HG02870 (cell line): ENCODE data around the gene IPO5.
A peak's percentile ranks its signal among the peaks of the same experiment; 100 is the strongest.

ENCODE experiments used
- ATAC-seq: cut with Tn5 transposase; IDR thresholded peaks from one replicate; pipeline ENCODE4 v1.9.1; 2021; ENCODE audit warnings: mild to moderate bottlenecking, moderate library complexity; ENCODE audit not compliant: unreplicated experiment

The IPO5 gene

GRCh38 chr13:97953376-97953970 is at the start of gene IPO5:
Gene IPO5 (plus strand): TSS chr13:97953675. CDS start chr13:97976697, 23,022 bp downstream.
- ATAC-seq = no peak

GRCh38 chr13:97904059-97904458 is 49.4 kb upstream of the IPO5 start:
- ATAC-seq = no peak

DNA sequence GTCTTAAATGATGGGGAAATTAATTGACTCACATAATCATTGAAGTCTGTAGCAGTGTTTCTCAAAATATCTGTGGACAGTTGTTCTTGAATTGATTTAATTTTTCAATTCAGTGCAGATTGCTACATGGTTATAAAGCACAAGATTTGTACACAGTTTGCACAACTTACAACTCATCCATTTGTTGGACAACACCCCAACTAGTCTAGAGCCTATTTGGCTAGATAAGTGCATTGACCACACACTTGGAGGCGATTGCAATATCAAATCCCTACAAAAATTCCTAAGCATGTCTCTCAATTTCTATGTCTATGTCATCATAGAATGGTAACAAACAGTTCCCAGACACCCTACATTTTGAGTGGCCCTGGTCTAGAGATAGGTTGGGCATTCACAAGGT is 48.0 kb upstream of the IPO5 start:
- no peak for ATAC-seq

- ATAC-seq = peak; percentile 68
Measured at GRCh38 chr13:97911311-97912138, 42.0 kb upstream of the IPO5 start.

- ATAC-seq = no peak
Measured at GRCh38 chr13:97912139-97912535, 41.3 kb upstream of the IPO5 start.

DNA sequence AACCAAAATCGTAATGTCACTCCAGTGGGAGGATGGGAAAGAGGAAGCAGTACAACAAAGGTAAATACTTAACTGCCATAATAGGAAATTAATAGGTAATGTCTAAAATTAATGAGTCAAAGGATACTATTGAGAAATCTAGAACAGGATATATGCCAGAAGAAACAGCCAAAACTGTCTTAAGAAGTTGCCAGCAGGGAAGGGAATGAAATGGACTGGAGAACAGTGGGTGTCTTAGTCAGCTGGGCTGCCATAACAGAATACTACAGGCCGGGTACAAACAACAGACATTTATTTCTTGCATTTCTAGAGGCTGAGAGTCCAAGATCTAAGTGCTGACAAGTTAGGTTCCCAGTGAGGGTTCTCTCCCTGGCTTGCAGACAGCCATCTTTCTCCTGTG is 40.3 kb upstream of the IPO5 start:
- no peak for ATAC-seq

DNA sequence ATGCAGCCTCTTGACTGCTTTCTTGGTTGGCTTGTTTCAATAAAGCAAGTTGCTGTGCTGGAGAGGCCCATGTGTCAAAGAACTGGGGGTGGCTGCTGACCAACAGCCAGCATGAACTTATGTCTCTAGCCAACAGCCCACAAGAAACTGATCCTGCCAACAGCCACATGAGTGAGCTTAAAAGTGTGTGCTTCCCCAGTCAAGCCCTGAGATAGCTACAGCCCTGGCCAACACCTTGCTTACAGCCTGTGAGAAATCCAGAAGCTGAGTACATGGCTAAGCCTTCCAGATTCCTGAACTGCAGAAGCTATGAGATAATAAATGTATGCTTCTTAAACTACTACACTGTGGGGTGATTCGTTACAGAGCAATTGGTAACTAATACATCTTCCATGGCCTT is 38.9 kb upstream of the IPO5 start:
- no peak for ATAC-seq

GRCh38 chr13:97921176-97921816 is 32.2 kb upstream of the IPO5 start:
- ATAC-seq = no peak

- no peak for ATAC-seq
Measured at GRCh38 chr13:97928301-97928700, 25.2 kb upstream of the IPO5 start.

DNA sequence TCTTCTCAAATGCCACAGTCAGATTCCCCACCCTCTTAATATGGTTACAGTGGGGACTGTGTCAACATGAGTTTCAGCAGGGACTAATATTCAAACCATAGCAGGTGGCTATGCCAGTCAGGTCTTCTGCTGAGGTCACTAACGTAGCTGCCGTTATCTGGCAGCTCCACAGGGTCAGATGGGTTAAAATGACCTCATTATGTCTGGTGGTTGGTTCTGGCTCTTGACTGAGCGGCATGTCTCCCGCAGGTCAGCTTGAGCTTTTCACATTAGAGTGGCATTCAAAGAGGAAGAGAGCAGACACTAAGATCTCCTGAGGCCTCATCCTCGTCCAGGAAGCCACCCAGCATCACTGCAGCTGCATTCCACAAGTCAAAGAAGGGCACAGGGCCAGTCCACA is 21.4 kb upstream of the IPO5 start:
- ATAC-seq = no peak

GRCh38 chr13:97932647-97933046 is 20.8 kb upstream of the IPO5 start:
- no peak for ATAC-seq

DNA sequence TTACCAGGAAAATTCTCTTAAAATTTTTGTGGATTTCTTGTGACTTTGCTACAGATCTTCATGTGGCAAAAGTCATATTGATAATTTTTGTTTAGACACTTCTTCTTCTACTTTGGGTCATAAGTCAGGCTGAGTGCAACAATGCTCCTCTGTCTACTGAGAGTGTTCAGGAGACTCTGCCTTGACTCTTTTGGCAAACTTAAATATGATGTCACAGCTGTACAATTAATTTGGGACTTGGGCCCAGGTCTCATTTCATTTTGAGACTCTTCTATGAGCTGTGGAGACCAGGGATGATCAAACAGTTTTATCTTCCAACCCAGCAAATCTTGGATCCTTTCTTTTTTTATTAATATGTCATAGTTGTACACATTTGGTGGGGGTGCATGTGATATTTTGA is 19.7 kb upstream of the IPO5 start:
- ATAC-seq = no peak

DNA sequence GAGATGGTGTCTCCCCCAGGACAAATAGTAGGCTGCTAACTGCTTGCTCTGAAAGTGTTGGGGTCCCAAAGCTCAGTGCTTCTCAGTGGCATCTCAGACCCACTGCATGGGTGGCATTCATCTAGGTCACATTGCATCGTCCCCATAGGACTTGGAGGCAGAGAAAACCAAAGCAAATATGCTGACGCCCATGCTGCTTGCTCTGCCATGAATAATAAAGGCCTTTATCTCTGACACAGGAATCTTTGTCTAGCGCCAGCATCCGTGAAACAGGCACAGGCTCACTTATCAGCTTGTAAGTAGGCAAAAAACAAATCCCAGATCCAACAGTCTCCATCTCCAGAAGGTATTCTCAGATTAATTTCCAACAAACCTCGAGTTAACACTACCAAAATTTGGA is 18.9 kb upstream of the IPO5 start:
- ATAC-seq = no peak

DNA sequence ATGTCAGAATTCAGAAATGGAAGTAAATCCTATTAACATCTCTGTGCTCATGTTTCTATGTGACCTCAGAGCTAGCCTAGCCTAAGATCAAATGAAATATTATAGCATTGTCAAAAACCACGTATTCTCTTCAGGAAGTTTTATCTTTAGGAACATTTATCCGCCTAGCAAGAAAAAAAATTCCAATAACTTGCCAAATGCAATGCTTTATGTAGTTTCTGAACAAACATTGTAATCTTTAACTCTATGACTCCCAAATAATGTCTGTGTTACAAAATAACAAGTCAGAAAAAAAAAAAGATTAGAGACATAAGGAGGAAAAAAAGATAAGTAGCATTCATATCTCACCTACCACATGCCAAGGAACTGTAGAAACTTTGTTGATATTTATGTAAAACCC is 18.4 kb upstream of the IPO5 start:
- no peak for ATAC-seq

DNA sequence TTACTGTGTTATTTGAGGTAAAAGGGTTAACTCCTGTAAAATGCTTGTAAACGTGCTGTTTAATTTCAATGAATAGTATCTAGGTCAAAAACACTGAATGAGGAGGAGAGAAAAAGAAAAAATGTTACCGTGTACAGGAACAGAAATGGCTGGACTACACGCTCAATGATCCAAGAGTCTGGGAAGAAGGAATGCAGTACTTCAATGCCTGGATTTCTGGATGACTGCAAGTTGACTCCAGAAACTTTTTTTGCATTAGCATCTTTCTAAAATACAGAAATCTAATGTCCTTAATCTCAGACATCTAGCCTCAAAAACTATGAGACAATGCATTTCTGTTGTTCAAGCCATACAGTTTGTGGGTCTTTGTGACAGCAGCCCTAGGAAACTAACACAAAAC is 17.4 kb upstream of the IPO5 start:
- no peak for ATAC-seq

DNA sequence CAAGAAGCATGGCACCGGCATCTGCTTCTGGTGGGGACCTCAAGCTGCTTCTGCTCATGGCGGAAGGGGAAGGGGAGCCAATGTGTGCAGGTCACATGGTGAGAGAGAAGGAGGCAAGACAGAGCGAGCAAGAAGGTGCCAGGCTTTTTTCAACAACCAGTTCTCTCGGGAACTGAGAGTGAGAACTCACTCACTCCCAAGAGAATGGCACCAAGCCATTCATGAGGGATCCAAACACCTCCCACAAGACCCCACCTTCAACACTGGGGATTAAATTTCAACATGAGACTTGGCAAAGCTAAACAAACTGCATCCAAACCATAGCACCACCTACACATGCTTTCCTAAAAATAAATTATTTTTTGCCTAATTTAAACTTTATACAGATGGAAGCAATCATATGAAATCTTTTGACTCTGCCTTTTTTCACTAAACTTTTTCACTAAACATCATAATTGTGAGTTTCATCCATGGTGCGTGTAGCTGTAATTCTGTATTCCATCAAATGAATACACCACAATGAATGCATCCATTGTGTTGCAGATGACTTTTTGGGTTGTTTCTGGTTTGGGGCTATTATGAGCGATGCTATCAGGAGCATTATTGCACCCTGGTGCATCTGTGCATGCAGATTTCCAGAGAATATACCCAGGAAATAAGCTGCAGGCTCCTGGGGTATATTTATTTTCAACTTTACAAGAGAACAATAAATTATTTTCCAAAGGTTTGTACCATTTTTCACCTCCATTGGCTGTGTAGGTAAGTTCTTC is 14.6 kb upstream of the IPO5 start:
- ATAC-seq = no peak

DNA sequence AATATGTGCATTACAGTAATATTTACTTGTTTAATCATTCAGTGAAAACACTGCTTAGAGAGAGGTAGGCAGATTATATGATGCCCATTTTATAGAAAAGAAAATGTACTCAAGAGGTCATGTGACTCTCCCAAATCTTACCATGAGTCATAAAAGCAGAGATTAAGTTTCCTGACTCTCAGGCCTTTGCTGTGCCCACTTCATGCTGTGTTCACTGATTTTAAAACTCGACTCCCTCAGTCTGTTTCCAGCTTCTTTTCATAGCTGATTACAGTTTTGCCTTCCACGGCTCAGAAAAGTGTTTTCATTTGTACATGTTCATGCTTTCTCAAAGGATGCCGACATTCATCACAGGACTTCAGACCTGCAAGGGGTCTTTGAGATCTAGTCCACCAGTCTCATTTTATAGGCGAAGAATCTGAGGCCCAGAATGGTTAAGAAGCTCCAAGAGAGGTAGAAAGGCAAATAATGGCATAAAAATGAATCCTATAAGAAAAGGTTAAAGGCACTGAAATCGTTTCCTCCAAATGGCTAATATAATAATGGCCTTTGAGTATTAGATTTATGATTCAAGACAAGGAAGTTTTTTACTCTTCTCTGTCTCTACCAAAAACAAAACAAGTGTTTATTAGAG is 9.0 kb upstream of the IPO5 start:
- ATAC-seq = no peak

DNA sequence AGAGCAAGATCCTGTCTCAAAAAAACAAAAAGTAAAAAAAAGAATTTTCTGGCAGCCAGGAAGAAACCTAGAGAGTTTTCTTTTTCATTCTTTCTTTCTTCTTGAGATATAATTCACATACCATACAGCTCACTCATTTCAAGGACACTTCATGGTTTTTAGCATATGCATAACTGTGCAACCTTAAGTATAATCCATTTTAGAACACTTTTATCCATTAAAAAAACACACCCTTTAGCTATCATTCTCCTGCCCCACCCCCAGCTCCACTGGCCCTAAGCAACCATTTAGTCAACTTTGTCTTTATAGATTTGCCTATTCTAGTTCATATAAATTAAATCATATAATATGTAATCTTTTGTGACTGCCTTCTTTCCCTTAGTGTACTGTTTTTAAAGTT is 8.1 kb upstream of the IPO5 start:
- no peak for ATAC-seq

GRCh38 chr13:97945792-97946419 is 7.6 kb upstream of the IPO5 start:
- no peak for ATAC-seq

GRCh38 chr13:97946951-97947588 is 6.4 kb upstream of the IPO5 start:
- no peak for ATAC-seq
